NT2/D1 (cell line): Measurements from ENCODE around the gene EIF2A.

ENCODE experiments used
- SUZ12 ChIP-seq: IDR thresholded peaks from 2 replicates; pipeline ENCODE4 v1.6.1; 2011; ENCODE audit not compliant: insufficient read length, insufficient read depth; ENCODE audit errors: extremely low read depth
- YY1 ChIP-seq: IDR thresholded peaks from 2 replicates; pipeline ENCODE4 v1.6.1; 2011; ENCODE audit not compliant: insufficient read length, insufficient read depth
- ZNF274 ChIP-seq: IDR thresholded peaks from 2 replicates; pipeline ENCODE4 v1.6.1; 2011; ENCODE audit warnings: mild to moderate bottlenecking, low read depth, low read length

- no peak for TF ChIP-seq YY1
- no peak for TF ChIP-seq ZNF274
- no peak for TF ChIP-seq SUZ12
These were observed 36.0 kb downstream of the EIF2A start for GRCh38 chr3:150582620-150583019.
